ENCODE measurements around the gene SLC31A1. TPM values are rescaled to one million over a fixed set of nuclear protein-coding genes. Genes with fewer than 3 reads are reported as not detected.

Gene SLC31A1
- total RNA-seq, 1 donor from 2014 or later: 8.8 TPM

DNA sequence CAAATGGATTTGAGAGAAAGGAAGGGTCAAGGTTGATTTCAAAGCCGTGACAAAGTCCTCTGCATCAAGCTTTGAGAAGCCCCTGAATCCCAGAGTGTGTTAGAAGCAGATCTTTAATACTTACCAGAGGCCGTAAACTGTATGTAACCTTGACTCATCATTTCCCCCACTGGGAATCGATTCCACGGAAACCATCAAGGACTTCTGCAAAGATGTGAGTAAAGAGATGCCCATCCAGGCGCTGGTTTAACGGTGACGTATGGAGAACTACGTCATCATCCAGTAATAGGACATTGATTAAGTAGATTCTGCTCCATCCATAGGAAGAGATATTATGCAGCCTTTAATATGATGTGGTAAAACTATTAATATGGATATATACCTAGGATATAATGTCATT is 80.2 kb downstream of the SLC31A1 start:
- intact Hi-C loops (cut with micrococcal nuclease): no loop called here

DNA sequence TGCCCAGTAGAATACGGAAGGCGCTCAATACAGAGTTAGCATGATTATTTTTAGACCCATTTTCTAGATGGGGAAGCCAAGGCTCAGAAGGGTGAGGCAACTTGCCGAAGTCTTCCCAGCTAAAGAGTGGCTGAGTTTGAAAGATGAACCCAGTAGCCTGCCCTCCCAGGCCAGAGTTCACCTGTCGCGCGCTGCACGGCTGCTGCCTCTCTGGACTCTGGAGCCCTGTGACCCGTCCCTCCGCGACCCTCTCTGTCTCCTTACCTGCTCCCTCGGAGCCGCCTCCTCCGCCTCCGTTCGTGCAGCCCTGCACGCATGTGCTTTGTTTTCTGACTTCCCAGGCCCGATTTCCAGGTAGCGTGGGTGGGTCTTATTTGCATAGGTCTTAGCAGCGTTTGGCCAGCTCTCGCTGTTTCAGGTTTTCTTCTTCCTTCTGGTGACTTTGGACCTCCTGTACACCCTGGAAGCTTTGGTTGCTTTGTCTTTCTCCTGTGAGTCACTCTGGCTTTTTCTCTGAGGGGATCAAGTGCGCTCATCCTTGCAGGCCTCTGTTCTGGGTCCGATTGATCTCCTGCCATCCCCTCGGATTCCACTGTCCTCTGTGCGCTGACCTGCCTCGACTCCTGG is 81.6 kb downstream of the SLC31A1 start, which contains the start of gene RNF183:
TSS of gene RNF183 (minus strand) at position 585 of the 627 bp plus-strand sequence. CDS start 5,192 bp downstream, outside the sequence.
- intact Hi-C loops (cut with micrococcal nuclease): no loop called here

DNA sequence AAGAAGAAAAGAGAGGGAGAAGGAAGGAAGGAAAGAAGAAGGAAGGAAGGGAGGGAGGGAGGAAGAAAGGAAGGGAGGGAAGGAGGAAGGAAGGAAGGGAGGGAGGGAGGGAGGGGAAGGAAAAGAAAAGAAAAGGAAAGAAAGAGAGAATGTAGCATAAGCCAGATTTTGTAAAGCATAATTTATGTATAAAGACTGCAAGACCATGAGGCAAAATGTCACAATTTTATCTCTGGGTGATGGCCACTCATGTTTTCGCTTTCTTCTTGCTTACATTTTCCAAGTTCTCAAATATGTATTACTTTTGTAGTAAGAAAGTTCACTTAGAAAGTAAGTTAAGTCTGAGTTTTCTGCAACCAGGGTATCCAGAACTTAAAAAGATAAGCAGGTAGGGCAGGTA is 85.2 kb downstream of the SLC31A1 start:
- intact Hi-C loops (cut with micrococcal nuclease): no loop called here

DNA sequence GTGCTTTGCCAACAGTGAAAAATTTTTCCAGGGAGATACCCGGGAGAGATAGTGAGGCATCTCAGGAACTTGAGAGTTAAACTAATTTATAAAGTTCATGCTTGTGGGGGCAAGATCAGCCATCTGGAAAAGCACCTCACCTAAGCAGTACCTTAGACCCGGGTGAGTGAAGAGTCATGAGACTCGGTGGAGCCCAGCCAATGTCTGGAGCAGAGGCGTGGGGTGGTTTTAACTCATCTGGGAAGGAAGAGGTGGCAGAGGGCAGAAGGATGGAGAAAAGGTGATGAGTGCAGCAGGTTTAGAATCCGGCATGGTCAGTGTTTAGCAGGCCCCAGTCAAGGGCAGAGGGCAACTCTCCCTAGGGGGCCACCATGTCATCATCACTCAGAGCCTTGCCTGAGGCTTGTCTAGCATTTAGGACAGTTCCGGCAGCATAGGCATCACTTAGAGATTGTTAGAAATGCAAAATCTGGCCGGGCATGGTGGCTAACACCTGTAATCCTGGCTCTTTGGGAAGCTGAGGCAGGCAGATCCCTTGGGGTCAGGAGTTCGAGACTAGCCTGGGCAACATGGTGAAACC is 86.1 kb downstream of the SLC31A1 start:
- intact Hi-C loops (cut with micrococcal nuclease): no loop called here

DNA sequence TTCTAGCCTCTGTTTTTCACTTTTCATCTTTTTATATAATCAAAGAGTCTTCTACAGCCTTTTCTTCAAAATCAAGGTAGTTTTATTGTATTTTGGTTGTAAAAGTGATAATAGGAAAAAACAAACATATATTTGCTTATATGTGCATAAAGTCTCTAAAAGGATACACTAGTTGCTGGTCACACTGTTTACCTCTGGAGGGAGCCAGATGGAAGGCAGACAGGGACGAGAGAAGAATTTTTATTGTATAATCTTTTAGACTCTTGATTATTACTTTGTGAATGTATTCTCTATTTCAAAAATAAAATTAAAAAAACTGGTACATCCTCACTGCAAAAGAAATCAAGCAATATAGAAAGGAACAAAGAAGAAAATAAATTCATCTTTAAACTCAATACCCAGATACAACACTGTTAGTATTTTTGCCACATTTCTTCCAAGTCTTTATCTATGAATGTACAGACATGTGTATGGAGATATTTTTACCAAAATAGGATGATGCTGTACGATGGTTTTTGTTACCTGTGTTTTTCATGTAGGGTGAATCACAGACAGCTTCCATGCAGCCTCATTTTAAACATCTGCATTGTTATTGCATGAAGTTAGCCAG is 88.0 kb downstream of the SLC31A1 start:
- intact Hi-C loops (cut with micrococcal nuclease): loop anchor here (1.0 kb wide), 3 partner anchors 92 to 346 kb away; partner anchors contain the start of gene ALAD

DNA sequence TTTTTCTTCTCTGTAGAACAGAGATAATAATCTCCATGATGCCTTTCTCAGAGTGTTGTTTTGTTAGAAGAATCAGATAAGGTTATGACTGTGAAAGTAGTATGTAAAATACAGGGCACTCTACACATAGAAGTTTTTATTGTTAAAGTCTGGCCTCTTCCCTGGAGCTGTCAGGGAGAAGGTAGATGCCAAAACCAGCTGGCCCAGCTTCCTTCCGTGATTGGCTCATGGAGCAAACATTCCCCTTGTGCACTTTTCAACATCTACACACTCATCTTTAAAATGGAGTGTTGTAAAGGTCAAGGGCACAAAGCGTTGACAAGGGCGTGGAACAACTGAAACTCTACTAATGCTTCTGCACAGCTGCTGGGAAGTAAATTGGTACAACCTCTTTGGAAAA is 89.2 kb downstream of the SLC31A1 start:
- intact Hi-C loops (cut with micrococcal nuclease): no loop called here

DNA sequence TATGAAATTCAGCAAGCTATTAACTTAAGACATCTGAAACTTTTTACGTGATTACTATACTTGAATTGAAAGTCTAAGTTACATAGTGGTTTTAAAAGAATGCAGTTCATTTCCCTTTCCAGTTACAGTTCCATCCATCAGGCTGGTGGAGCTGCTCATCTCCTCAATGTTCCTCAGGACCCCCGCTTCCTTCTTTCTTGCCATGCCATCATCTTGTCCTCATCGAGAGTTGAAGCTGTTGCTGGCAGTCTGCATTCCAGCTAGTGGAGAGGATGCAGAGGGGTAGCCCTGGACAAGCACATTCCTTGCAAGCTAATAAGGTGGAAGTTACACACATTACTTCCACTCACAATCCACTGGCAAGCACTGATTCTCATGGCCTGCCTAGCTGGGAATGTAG is 90.6 kb downstream of the SLC31A1 start:
- intact Hi-C loops (cut with micrococcal nuclease): loop anchor here (2.0 kb wide), 1 partner anchor 17 kb away; no protein-coding TSS in a partner anchor

DNA sequence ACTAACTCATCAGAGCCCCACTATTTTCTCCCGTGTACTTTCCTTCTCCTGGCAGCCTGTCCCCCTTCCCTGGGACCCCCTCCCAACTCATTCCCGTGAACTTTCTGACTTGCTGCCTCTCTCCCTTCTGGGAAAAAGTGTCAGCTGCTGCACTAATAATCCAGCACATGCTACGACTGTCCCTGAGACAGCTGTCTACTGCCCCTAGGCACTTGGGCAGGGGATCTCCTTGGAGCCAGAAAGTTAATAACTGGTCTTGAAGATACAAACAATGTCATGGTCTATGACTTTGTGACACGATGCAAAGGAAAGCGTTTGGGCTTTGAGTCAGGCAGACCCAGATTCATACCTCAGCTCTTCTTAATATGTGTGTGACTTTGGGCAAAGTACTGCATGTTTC is 91.9 kb downstream of the SLC31A1 start:
- intact Hi-C loops (cut with micrococcal nuclease): loop anchor here (2.0 kb wide), 1 partner anchor 16 kb away; no protein-coding TSS in a partner anchor

Other genes starting within 250 kb of the SLC31A1 start
- gene ZNF883, start 209.4 kb upstream of the SLC31A1 start, total RNA-seq: 0.09 and 0.11 TPM in 2 replicates
- gene ZFP37, start 164.8 kb upstream of the SLC31A1 start, total RNA-seq: 0.32 and 0.48 TPM in 2 replicates
- 2.2 and 2.9 TPM in 2 replicates for gene SLC31A2, start 70.5 kb upstream of the SLC31A1 start, total RNA-seq
- 36.9 and 38.6 TPM in 2 replicates for gene FKBP15, start 267 bp upstream of the SLC31A1 start, total RNA-seq
- 32.9 and 36.2 TPM in 2 replicates for gene CDC26, start 54.0 kb downstream of the SLC31A1 start, total RNA-seq
- 36.8 and 37.2 TPM in 2 replicates for gene PRPF4, start 54.1 kb downstream of the SLC31A1 start, total RNA-seq
- gene RNF183, start 81.8 kb downstream of the SLC31A1 start, total RNA-seq: 0.45 TPM in 1 of 2 replicates, not detected in the other
- gene WDR31, start 118.7 kb downstream of the SLC31A1 start, total RNA-seq: 0.93 and 1.5 TPM in 2 replicates
- 7.4 and 7.6 TPM in 2 replicates for gene BSPRY, start 128.0 kb downstream of the SLC31A1 start, total RNA-seq
- gene HDHD3, start 155.4 kb downstream of the SLC31A1 start, total RNA-seq: 17.4 and 19.0 TPM in 2 replicates
- 36.6 and 36.8 TPM in 2 replicates for gene ALAD, start 179.7 kb downstream of the SLC31A1 start, total RNA-seq
- gene POLE3, start 189.1 kb downstream of the SLC31A1 start, total RNA-seq: 85.0 and 86.4 TPM in 2 replicates
- gene C9orf43, start 189.2 kb downstream of the SLC31A1 start, total RNA-seq: 0.45 and 0.73 TPM in 2 replicates
- gene RGS3, start 242.2 kb downstream of the SLC31A1 start, total RNA-seq: 39.5 and 42.7 TPM in 2 replicates